Body of pancreas (tissue), 4 donors: Measurements from ENCODE around the gene NOD2. TPM values are rescaled to one million over a fixed set of nuclear protein-coding genes. Genes with fewer than 3 reads are reported as not detected.

Experiments
- ATAC-seq: fragments of 150-250 bp; one replicate; pipeline ENCODE4 v1.9.1; 2016
- DNase-seq, 4 donors: peaks; one replicate each; pipeline ENCODE4 v3.0.0-alpha.2; 2019
- H3K27ac ChIP-seq, 4 donors: fragments of 200-600 bp; sonication (generic); 1 replicate in 3 of 4; 2 replicates in 1 of 4; pipeline versions ENCODE4 v1.5.1 to v1.6.1; 2016 to 2019; ENCODE audit warnings: mild to moderate bottlenecking in 1 of 4, mixed read lengths in 1 of 4, moderate library complexity in 1 of 4
- H3K27me3 ChIP-seq, 2 donors: fragments of 200-600 bp; sonication (generic); one replicate each; pipeline ENCODE4 v1.6.0; 2016; ENCODE audit warnings: mild to moderate bottlenecking in 1 of 2
- H3K36me3 ChIP-seq, 2 donors: fragments of 200-600 bp; sonication (generic); replicated peaks in 1 of 2; 2 replicates each; pipeline ENCODE4 v1.5.1; 2016; ENCODE audit warnings: low read depth in 2 of 2; ENCODE audit not compliant: insufficient read depth in 1 of 2
- H3K4me1 ChIP-seq: fragments of 200-600 bp; sonication (generic); one replicate; pipeline ENCODE4 v1.6.0; 2016
- H3K4me3 ChIP-seq, 2 donors: fragments of 200-600 bp; sonication (generic); 1 replicate in 1 of 2; 2 replicates in 1 of 2; pipeline ENCODE4 v1.5.1; 2016 to 2019
- H3K9me3 ChIP-seq, 3 donors: fragments of 200-600 bp; sonication (generic); 1 replicate in 2 of 3; 2 replicates in 1 of 3; pipeline ENCODE4 v1.5.1; 2016
- CTCF ChIP-seq, 7 experiments: fragments of 450-650 bp in 4 of 7; fragments of 200-600 bp in 3 of 7; sonication (generic) in 3 of 7; IDR thresholded peaks; one replicate each; pipeline ENCODE4 v1.5.1; 2016 to 2019; ENCODE audit warnings: antibody characterized with exemption in 7 of 7
- POLR2A ChIP-seq, 3 donors: fragments of 450-650 bp; IDR thresholded peaks; one replicate each; pipeline ENCODE4 v1.6.1; 2016; ENCODE audit warnings: antibody characterized with exemption in 3 of 3, mild to moderate bottlenecking in 2 of 3
- WGBS, 2 donors: methylation state at CpG; one replicate each; pipeline ENCODE4 v1.1.5; 2017; 5-methylcytosine and 5-hydroxymethylcytosine counted together
- intact Hi-C: fragments of 100-400 bp; cut with DNase I; formaldehyde crosslinking; loops from one replicate; pipeline ENCODE4 v1.15.1; 2023
- total RNA-seq, 2 donors: library from RNA; depleted of rRNA; stranded (reverse); fragments of >200 nt; gene quantifications; one replicate each; pipeline ENCODE4 v1.1.0, GENCODE V29; 2016

Gene NOD2
- total RNA-seq, 2 donors from 2014 or later: 0.33 to 1.8 TPM

GRCh38 chr16:50712560-50712898 lies 19.1 kb downstream of the NOD2 start:
- Histone ChIP-seq H3K27ac (peak overlapping the region in 1 of 4 donors; percentile 36), H3K36me3 (no peaks in the 10 kb centered on the region), H3K4me3 (no peak overlapping the region), H3K9me3 (no peaks in the 10 kb centered on the region), H3K4me1 (no peaks in the 10 kb centered on the region), H3K27me3 (no peaks in the 10 kb centered on the region)
- TF ChIP-seq POLR2A (IDR thresholded peaks at IDR 0.05) (no peak), CTCF (IDR thresholded peaks at IDR 0.05) (no peak)
- DNase-seq (peak in 1 of 4 donors; percentile 43), ATAC-seq (no peak)
- 36 to 76% methylated on average over 3 of the region's 3 CpGs for WGBS, 2 donors
- intact Hi-C loops: no loop called here

DNA sequence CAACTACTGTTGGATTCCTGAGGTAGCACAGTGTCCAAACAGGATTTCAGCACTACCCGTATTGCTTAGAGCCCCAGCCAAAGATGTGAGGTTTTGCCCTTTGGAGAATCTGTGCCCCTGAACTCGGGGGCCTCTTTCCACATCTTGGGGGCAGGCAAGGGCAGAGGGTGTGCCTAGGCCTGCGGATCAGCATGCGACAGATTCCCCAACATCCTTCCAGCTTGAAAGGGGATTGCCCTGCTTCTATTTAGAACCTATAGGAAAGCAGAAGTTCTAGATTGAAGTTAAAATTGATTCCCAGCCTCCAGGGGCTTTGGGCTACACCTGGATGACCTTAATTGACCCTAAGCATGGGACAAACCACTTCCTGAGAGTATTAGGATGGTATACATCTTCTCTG lies 19.6 kb downstream of the NOD2 start:
- Histone ChIP-seq H3K9me3 (no peaks in the 10 kb centered on the region), H3K4me1 (no peaks in the 10 kb centered on the region), H3K4me3 (no peak overlapping the region), H3K27ac (peak overlapping the region in 1 of 4 donors; percentile 36), H3K36me3 (no peaks in the 10 kb centered on the region), H3K27me3 (no peaks in the 10 kb centered on the region)
- ATAC-seq (no peak), DNase-seq (no peak)
- TF ChIP-seq CTCF (IDR thresholded peaks at IDR 0.05): no peak
- TF ChIP-seq POLR2A (IDR thresholded peaks at IDR 0.05): no peak
- 72 to 75% methylated on average over 3 to 4 of the region's 4 CpGs for WGBS, 2 donors
- intact Hi-C loops: no loop called here

DNA sequence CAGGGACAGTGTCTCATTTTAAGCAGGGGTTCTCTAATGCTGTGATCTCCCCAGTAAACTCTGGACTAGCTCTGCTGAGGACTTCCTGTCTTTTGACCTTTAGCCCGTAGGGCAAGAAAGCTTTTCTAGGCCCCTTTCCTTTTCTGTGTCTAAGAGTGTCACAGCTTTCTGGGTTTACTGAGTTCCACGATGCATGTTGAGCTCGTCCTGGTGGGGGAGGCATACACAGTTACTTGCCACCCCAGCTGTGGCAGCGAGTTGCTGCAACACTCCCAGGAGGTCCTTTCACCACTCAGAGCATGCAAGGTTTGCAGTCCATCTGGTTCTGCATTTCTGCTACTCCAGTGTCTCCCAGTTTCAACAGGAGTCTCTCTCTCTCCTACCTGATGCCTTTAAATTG lies 23.7 kb downstream of the NOD2 start:
- Histone ChIP-seq H3K27ac (no peak overlapping the region), H3K27me3 (no peaks in the 10 kb centered on the region)
- intact Hi-C loops: no loop called here

GRCh38 chr16:50717494-50717893 lies 24.1 kb downstream of the NOD2 start:
- 82 to 92% methylated on average over 5 of the region's 5 CpGs for WGBS, 2 donors
- no peak for ATAC-seq
- intact Hi-C loops: no loop called here

More for the DNA sequence above, 23.7 kb downstream of the NOD2 start:
- TF ChIP-seq CTCF (IDR thresholded peaks at IDR 0.05) (no peak), POLR2A (IDR thresholded peaks at IDR 0.05) (no peak)
- Histone ChIP-seq H3K4me1 (peaks cover 5% of the 10 kb centered on the region), H3K9me3 (no peaks in the 10 kb centered on the region), H3K4me3 (no peak overlapping the region), H3K36me3 (no peaks in the 10 kb centered on the region)
- 77 to 80% methylated on average over 4 of the region's 4 CpGs for WGBS, 2 donors
- no peak for DNase-seq
- ATAC-seq: no peak

More at GRCh38 chr16:50717494-50717893, 24.1 kb downstream of the NOD2 start:
- H3K4me3 ChIP-seq: no peak overlapping the region
- H3K4me1 ChIP-seq: peaks cover 5% of the 10 kb centered on the region
- DNase-seq: no peak
- H3K36me3 ChIP-seq: no peaks in the 10 kb centered on the region
- H3K9me3 ChIP-seq: no peaks in the 10 kb centered on the region
- H3K27ac ChIP-seq: no peak overlapping the region
- no peak for TF ChIP-seq CTCF (IDR thresholded peaks at IDR 0.05)
- TF ChIP-seq POLR2A (IDR thresholded peaks at IDR 0.05): no peak
- no peaks in the 10 kb centered on the region for H3K27me3 ChIP-seq
